K562 treated with DMSO at 1 percent for 12 hours (cell line): ENCODE data around the gene CCDC159. TPM values are rescaled to one million over a fixed set of nuclear protein-coding genes. Genes with fewer than 3 reads are reported as not detected.

Experiments
- total RNA-seq: library from RNA; unstranded; fragments of 300-600 nt; gene quantifications from 2 replicates; pipeline ENCODE4 v1.2.3, GENCODE V29; 2022; ENCODE audit not compliant: insufficient read depth

CCDC159 gene, protein sequence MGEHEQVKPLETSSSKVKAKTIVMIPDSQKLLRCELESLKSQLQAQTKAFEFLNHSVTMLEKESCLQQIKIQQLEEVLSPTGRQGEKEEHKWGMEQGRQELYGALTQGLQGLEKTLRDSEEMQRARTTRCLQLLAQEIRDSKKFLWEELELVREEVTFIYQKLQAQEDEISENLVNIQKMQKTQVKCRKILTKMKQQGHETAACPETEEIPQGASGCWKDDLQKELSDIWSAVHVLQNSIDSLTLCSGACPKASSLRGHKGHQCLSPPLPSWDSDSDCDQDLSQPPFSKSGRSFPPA
- total RNA-seq, result 8.4 and 20.3 TPM in 2 replicates

DNA sequence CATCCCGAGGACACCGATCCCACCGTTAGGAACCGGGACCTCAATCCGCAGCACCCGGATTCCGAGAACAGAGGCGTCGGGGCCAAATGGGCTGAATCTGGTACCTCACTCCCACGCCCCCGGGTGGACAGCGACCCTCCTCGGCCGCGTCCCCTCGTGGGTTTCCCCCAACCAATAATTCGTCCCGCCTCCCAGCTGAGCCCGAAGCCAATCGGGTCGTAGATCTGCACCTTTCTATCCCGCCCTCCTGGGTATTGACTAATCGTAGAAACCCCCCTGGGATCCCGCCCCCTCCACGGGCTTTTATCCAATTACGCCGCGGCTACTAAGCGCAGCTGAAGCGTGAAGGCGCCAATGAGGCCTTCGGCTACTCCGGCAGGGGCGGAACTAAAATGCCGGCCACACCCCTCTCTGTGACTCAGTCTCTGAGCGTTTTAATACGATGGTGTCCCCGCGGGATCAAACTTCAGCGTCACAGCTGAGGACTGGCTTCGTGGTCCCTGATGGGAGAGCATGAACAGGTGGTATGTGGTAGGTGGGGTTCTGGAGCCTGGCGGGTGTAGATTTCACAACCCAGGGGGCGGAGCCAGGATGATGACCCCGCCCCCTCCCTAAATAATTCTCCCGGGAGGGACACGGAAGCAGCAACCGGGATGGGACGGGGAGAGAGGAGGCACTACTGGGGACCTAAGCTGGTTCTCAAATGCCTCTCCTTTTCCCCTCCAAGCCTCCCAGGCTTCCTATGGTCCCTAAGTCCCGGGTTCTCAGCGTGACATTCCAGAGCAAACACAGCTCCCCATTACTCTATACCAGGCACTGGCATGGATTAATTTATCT, at the start of gene CCDC159, which contains the start of gene TMEM205:
Gene CCDC159 (plus strand): TSS at position 416 of the 837 bp plus-strand sequence. CDS start 88 bp downstream, at position 504.
Gene TMEM205 (minus strand): TSS at position 165 of the 837 bp plus-strand sequence. CDS start 649 bp downstream, outside the sequence.

DNA sequence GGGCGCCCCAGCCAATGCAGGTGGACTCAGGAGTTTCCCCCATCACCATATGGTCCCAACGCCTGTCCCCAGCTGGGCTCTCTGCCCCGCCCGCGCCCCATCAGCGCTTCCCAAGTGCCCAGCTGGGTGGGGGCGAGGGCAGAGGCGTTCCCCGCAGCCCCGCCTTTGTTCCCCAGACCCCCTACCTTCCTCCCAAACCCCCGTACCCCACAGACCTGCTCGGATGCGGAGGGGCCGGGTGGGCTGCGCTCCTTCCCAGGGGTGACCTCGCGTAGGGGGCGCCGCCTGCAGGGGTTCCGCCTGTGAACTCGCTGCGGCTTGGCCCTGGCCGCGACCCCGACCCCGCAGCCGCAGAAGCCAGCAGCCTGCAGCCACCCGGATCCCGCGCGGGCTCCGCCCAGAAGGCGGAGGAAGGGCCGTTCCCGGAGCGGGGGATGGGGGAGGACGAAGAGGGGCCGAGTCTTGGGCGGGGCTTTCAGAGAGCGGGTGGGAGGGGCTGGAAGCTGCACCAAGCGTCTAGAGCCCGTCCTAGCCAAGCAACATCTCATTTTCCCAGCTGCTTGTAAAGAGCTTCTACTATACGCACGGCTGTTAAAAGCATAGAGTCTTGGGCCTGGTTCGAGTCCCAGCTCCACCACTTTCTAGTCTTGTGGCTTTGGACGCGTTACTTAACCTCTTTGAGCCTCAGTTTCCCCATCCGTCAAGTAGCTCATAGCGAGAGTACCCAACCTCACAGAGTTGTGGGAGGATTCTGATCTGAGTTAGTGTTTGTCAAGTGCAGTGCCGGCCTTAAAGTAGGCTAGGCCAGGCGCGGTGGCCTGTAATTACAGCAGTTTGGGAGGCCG, 6.8 kb upstream of the CCDC159 start, which contains the start of gene RAB3D:
Gene RAB3D (minus strand): TSS at position 404 of the 845 bp plus-strand sequence. CDS start 2,258 bp downstream, outside the sequence.

DNA sequence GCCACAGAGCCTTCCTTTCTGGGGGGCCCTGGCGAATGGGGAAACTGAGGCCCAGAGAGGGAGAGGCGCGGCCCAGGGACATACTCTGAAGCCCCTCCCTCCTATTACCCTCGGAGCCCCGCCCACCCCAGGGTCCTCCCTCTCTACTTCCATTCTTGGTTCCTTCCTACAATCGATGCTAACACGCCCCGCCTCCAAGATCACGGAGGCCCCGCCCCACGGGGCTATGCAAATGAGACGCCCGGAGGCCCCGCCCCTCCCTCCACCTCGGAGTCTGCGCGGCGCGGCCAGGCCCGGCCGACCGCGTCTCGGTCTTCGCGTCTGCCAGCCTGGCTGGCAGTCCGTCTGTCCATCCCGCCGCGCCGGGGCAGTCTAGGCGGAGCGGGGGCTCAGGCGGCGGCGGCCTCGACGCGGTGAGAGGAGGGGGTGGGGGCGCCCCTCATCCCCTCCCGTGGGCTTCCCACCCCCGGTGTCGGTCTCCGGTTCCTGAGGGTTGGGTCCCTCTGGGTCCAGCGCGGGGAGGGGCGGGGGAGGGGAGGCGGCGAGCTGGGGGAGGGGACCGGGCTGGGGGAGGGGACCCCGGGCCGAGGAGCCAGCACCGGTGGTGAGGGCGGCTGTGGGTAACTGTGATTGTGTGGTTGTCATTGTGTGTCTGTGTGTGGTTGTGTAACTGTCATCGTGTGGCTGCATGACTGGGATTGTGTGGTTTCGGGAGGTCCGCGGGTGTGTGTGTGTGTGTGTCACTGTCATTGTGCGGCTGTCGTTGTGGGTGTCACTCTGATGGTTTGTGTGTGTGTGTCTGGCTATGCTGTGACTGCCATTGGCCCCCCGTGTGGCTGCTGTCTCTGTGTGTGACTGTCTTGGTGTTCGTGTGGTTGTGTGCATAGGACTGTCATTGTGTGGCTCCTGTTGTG, 9.1 kb downstream of the CCDC159 start, which contains the start of gene PLPPR2:
Gene PLPPR2 (plus strand): TSS at position 273 of the 914 bp plus-strand sequence. CDS start 2,242 bp downstream, outside the sequence.

DNA sequence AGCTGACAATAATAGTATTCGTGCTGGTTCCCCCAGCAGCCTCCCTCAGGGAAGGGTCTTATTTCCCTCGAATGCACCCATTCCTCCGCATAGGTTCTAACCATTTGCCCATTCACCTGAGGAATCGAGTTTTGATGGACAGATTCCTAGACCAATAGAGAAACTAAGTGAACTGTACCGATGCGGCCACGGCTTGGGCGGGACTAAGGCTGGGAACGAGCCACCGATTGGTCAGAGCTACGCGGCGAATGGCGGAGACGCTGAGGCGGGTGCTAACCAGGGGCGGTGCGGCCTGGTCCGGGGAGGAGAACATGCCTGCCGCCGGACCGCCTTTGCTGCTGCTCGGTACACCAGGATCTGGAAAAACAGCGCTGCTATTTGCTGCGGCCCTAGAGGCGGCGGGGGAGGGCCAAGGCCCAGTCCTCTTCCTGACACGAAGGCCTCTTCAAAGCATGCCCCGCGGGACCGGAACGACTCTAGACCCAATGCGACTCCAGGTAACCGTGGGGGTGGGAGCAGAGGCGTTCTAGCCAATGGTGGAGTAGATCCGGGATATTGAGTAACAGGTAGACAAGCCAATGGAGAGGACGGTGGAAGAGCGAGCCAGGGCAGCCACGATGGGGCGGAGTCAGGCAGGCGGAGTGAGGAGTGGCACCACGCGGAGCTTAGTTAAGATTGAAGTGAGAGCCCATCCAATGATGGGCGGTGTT, 28.3 kb downstream of the CCDC159 start, which contains the start of gene SWSAP1:
Gene SWSAP1 (plus strand): TSS at position 234 of the 710 bp plus-strand sequence. CDS start 15 bp downstream, at position 249.

Other genes with a start within 250 kb of the CCDC159 start
- 32.5 and 40.5 TPM in 2 replicates for gene SPC24, start 190.7 kb upstream of the CCDC159 start, total RNA-seq
- 14.5 and 56.0 TPM in 2 replicates for gene KANK2, start 149.0 kb upstream of the CCDC159 start, total RNA-seq
- gene ANGPTL8, start 106.9 kb upstream of the CCDC159 start, total RNA-seq, result not detected in 2 replicates
- 5.7 and 22.5 TPM in 2 replicates for gene DOCK6, start 84.0 kb upstream of the CCDC159 start, total RNA-seq
- gene TSPAN16, start 50.4 kb upstream of the CCDC159 start, total RNA-seq, result not detected in 2 replicates
- 2.0 and 5.5 TPM in 2 replicates for gene RAB3D, start 6.9 kb upstream of the CCDC159 start, total RNA-seq
- gene TMEM205, start 251 bp upstream of the CCDC159 start, total RNA-seq, result 63.8 and 74.8 TPM in 2 replicates
- 23.2 and 37.6 TPM in 2 replicates for gene PLPPR2, start 8.9 kb downstream of the CCDC159 start, total RNA-seq
- gene SWSAP1, start 28.1 kb downstream of the CCDC159 start, total RNA-seq, result 4.0 and 4.5 TPM in 2 replicates
- 11.9 and 13.5 TPM in 2 replicates for gene EPOR, start 37.8 kb downstream of the CCDC159 start, total RNA-seq
- gene RGL3, start 72.8 kb downstream of the CCDC159 start, total RNA-seq, result 1.3 and 2.0 TPM in 2 replicates
- 1.1 TPM in 1 of 2 replicates, not detected in the other for gene ODAD3, start 88.6 kb downstream of the CCDC159 start, total RNA-seq
- gene PRKCSH, start 89.1 kb downstream of the CCDC159 start, total RNA-seq, result 269 and 367 TPM in 2 replicates
- not detected in 2 replicates for gene ELAVL3, start 134.5 kb downstream of the CCDC159 start, total RNA-seq
- 9.0 and 9.8 TPM in 2 replicates for gene ZNF653, start 159.3 kb downstream of the CCDC159 start, total RNA-seq
- 43.6 and 45.8 TPM in 2 replicates for gene ECSIT, start 182.6 kb downstream of the CCDC159 start, total RNA-seq
- 2.0 and 5.0 TPM in 2 replicates for gene CNN1, start 192.3 kb downstream of the CCDC159 start, total RNA-seq
- gene ELOF1, start 212.7 kb downstream of the CCDC159 start, total RNA-seq, result 115 and 131 TPM in 2 replicates
- 34.2 and 38.6 TPM in 2 replicates for gene ACP5, start 231.1 kb downstream of the CCDC159 start, total RNA-seq